Stromal cell of bone marrow (primary cell): Measurements from ENCODE around the gene GPS2.
"Not testable (repeated sequence)": the region's sequence is repeated elsewhere in the genome, so short reads cannot be mapped to it uniquely, and the experiment has no call there.

Source experiments
- DNase-seq: peaks from one replicate; pipeline ENCODE4 v3.0.0-alpha.2; 2012; ENCODE audit warnings: low read depth

GPS2 gene

GRCh38 chr17:7337600-7337999 is 22.4 kb upstream of the GPS2 start:
- not testable (repeated sequence) for DNase-seq

DNA sequence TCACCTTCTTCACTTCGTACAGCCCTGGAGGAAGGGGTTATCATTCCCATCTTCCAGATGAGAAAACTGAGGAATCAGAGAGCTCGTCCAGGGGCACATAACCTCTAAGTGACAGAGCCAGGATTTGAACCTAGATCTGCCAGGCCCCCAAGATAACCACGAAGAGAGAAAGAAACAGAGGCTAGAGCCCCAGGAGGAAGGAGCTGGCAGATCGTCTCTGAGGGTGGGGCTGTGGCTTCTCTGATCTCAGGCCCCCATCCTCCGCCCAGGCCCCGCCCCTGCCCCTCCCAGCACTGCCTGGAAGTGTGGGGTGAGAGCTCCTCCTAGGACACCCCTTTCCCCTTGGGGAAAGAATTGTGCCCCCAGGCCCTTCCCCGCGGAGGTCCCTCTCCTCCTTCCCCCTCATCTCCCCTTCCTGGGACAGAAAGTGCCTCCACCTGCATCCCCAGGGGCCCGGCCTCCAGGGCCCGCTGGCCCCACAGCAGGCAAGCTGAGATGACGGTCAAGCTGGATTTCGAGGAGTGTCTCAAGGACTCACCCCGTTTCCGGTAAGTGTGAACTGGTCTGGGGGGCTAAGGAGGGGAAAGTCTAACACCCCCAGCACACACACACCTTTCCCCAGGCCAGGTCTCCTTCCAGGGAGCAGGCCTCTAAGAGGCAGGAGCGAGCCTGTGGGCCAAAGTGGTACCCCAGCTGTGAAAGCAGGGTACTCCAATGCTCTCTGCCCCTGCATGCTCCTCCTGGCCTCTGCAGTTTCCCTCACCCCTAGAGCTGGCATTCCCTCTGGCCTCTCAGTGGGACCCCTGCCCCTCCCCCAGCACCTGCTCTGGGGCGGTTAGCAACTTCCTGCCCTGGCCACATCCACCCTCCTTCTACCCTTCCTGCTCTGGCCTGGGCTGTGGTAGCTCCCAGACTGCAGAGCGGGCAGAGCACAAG is 21.3 kb upstream of the GPS2 start, which contains the start of gene ACAP1:
Gene ACAP1, plus strand, starts transcription at position 290 of the 936 bp plus-strand sequence. Its CDS starts 206 bp downstream, at position 496.
- no peak for DNase-seq

DNA sequence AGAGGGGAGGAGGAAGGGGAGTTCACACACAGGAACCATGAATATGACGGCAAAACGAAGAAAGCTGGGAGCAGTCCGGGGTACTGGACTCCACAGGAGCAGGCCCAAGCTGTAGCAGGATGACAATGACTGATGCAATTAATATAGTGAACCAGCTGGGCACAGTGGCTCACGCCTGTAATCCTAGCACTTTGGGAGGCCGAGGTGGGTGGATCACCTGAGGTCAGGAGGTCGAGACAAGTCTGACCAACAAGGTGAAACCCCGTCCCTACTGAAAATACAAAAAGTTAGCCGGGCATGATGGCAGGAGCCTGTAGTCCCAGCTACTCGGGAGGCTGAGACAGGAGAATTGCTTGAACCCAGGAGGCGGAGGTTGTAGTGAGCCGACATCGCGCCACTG is 20.6 kb upstream of the GPS2 start:
- not testable (repeated sequence) for DNase-seq

GRCh38 chr17:7334938-7335538 is 19.9 kb upstream of the GPS2 start:
- no peak for DNase-seq

- not testable (repeated sequence) for DNase-seq
These were observed 17.5 kb upstream of the GPS2 start for GRCh38 chr17:7332600-7333069.

GRCh38 chr17:7332111-7332510 is 17.0 kb upstream of the GPS2 start:
- no peak for DNase-seq

DNA sequence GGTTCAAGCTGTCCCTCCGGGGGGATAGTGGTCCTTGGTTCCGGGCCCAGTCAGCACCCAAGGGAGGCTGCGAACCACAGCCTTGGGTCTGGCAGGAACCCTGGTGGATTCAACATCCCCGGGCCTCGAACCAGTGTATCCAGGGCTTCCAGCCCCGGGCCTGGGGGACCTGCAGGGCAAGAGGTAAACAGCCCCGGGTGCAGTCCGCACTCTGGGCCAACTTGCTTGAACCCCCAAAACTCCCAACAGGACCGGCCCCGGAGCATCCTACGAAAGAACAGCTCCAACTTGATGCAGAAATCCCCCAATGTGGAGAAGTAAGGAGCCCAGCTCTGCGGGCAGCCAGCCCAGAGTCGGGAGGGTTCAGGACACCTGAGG is 15.5 kb upstream of the GPS2 start:
- DNase-seq: no peak

- peak; percentile 72 for DNase-seq
These were observed 15.0 kb upstream of the GPS2 start for GRCh38 chr17:7329997-7330637.

GRCh38 chr17:7329374-7329996 is 14.3 kb upstream of the GPS2 start:
- peak; percentile 98 for DNase-seq

DNA sequence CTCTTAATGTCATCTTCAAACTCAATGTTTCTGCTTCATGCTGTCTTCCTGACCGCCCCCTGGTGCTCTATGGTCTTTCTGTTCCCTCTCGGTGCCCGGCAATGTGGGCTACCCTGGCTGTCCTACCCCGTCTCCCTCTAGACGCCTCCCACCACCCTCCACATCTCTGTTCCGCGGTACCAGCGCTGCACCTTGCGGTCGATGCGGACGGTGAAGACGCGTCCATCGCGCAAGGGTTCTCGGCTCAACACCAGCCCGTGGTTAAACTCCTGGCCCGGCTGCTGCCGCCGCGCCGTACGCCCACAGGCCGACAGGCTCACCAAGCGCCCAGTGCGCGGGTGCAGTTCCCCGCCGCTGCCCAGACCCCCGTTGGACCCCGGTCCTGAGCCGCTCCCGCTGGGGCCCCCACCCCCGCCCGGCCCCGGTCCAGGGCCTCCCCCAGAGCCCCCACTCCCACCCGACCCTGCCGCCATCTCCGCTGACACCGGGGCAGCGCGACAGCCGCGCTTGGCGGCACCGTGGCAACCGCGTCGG is 13.7 kb upstream of the GPS2 start, which contains the start of gene NEURL4:
Gene NEURL4, minus strand, starts transcription at position 496 of the 534 bp plus-strand sequence. Its CDS starts 23 bp downstream, at position 473.
- DNase-seq: no peak

DNA sequence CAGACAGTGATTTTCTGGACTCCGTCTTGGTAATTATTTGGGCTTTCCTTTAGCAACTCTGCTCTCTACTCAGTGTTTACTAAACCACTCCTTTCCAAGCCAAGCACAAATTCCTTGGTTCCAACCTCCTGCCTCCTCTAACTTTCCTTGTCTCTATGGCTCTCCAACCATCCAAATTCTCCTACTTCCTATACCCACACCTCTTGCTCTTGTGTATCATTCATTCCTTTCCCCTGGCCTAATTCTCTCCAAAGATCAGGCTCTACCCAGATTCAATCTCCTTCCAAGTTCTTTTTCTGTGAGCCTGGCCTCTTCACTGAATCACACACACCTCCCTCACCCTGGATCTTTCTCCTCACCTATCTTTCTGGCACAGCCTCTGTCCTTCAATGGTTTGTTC is 12.8 kb upstream of the GPS2 start:
- DNase-seq: no peak

- no peak for DNase-seq
These were observed 12.3 kb upstream of the GPS2 start for GRCh38 chr17:7327501-7327900.

DNA sequence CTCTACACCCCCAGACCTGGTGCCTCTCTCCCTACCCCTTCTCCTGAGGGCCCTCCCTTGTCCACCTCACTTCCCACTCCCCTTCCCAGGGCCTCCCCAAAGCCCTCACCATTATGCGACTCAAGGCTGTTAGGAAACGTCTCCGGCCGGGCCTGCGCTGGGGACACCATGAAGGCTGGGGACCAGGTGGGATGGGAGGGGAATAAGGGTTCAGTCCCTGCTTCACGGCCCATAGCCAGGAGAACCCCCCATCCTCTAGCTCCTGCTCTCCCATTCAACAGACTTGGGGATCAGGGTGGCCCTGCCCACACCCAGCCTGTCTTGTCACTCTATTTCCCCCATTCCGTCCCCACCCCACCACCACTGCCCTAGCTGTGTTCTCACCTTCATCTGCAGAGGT is 11.9 kb upstream of the GPS2 start:
- no peak for DNase-seq

- no peak for DNase-seq
These were observed 11.0 kb upstream of the GPS2 start for GRCh38 chr17:7326186-7326585.

GRCh38 chr17:7325031-7325528 is 9.9 kb upstream of the GPS2 start:
- no peak for DNase-seq

GRCh38 chr17:7324438-7324779 is 9.2 kb upstream of the GPS2 start:
- no peak for DNase-seq

GRCh38 chr17:7323731-7324437 is 8.7 kb upstream of the GPS2 start:
- DNase-seq: peak; percentile 6

DNA sequence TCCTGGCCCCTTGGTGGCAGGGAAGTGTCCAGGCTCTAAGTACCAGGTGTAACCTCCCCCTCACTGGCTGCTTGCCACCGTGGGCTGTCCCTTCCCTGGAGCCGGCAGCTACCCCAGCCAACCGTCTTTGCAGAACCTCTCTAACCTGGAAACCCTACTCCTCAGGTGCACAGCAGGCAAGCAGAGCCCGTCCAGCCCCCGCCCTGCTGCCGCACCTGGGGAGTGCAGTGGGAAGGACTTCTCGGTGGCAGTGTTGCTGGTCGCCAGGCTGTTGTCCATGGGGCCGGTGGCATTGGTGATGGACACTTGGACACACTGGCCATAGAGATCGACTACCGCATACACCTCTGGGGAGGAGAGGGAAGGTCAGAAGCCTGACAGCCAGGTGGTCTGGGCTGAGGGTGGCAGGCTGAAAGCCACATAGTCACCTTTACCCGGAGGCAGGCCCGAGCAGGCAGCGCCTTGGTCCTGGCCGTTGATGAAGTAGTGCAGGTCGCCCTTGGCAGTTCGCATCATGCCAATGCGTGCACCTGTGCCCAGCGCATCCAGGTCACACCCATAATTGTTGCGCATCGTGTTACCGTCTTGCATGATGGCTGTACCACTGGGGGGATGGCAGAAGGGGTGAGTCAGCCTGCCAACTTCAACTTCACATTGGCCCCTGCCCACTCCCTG is 7.5 kb upstream of the GPS2 start:
- no peak for DNase-seq

GRCh38 chr17:7321466-7321865 is 6.3 kb upstream of the GPS2 start:
- no peak for DNase-seq

GRCh38 chr17:7318121-7318860 is 3.1 kb upstream of the GPS2 start:
- DNase-seq: no peak
